Measurements from ENCODE around the gene FKBP1B. TPM values are rescaled to one million over a fixed set of nuclear protein-coding genes. Genes with fewer than 3 reads are reported as not detected.

FKBP1B gene
- total RNA-seq, 1 experiment from 2014 or later: 0.71 TPM

GRCh38 chr2:24065341-24065740 lies 15.8 kb downstream of the FKBP1B start:
- H3K4me2 ChIP-seq (ENCODE audit: low read depth, low read length, poor library complexity, severe bottlenecking): no peak overlapping the region
- H3K9ac ChIP-seq (ENCODE audit: low read length): no peak overlapping the region
- no peaks in the 10 kb centered on the region for H3K9me3 ChIP-seq (ENCODE audit: low read length)
- no peaks in the 10 kb centered on the region for H3K4me1 ChIP-seq (ENCODE audit: low read length)
- H3K27me3 ChIP-seq (ENCODE audit: low read length): no peaks in the 10 kb centered on the region
- H2AFZ ChIP-seq (ENCODE audit: low read length): no peak overlapping the region
- DNase-seq: no peak
- peaks cover 3% of the 10 kb centered on the region; the same call in 1 of the 2 replicates for H3K79me2 ChIP-seq (ENCODE audit: low read length)
- H3K4me3 ChIP-seq (ENCODE audit: low read length): no peak overlapping the region
- H3K27ac ChIP-seq (ENCODE audit: low read length): no peak overlapping the region
- peaks cover 14% of the 10 kb centered on the region; the same call in 1 of the 2 replicates for H3K36me3 ChIP-seq (ENCODE audit: insufficient read depth, low read length)
- H4K20me1 ChIP-seq (ENCODE audit: insufficient read depth, low read depth, low read length): peaks cover 6% of the 10 kb centered on the region; the same call in 1 of the 2 replicates
- H3K9me2 ChIP-seq (replicated peaks; ENCODE audit: insufficient read depth, low read length): no peaks in the 10 kb centered on the region

- H2AFZ ChIP-seq (ENCODE audit: low read length): no peak overlapping the region
- no peak overlapping the region for H3K4me2 ChIP-seq (ENCODE audit: low read depth, low read length, poor library complexity, severe bottlenecking)
- H4K20me1 ChIP-seq (ENCODE audit: insufficient read depth, low read depth, low read length): peaks cover 6% of the 10 kb centered on the region
- no peak for DNase-seq
- no peak overlapping the region for H3K4me3 ChIP-seq (ENCODE audit: low read length)
- peaks cover 16% of the 10 kb centered on the region for H3K4me1 ChIP-seq (ENCODE audit: low read length)
- H3K79me2 ChIP-seq (ENCODE audit: low read length): peaks cover 52% of the 10 kb centered on the region
- H3K27me3 ChIP-seq (ENCODE audit: low read length): no peaks in the 10 kb centered on the region
- H3K9ac ChIP-seq (ENCODE audit: low read length): no peak overlapping the region
- H3K27ac ChIP-seq (ENCODE audit: low read length): no peak overlapping the region
- no peaks in the 10 kb centered on the region for H3K9me2 ChIP-seq (replicated peaks; ENCODE audit: insufficient read depth, low read length)
- no peaks in the 10 kb centered on the region for H3K9me3 ChIP-seq (ENCODE audit: low read length)
- H3K36me3 ChIP-seq (ENCODE audit: insufficient read depth, low read length): peaks cover 23% of the 10 kb centered on the region; the same call in 1 of the 2 replicates
These were observed 22.7 kb downstream of the FKBP1B start for GRCh38 chr2:24072259-24072658.

- Histone ChIP-seq H3K36me3 (ENCODE audit: insufficient read depth, low read length) (peaks cover 16% of the 10 kb centered on the region; the same call in 1 of the 2 replicates), H4K20me1 (ENCODE audit: insufficient read depth, low read depth, low read length) (peaks cover 6% of the 10 kb centered on the region), H3K9me2 (replicated peaks; ENCODE audit: insufficient read depth, low read length) (no peaks in the 10 kb centered on the region), H3K79me2 (ENCODE audit: low read length) (peaks cover 52% of the 10 kb centered on the region), H3K9ac (ENCODE audit: low read length) (no peak overlapping the region), H3K27me3 (ENCODE audit: low read length) (no peaks in the 10 kb centered on the region), H3K4me1 (ENCODE audit: low read length) (peaks cover 26% of the 10 kb centered on the region), H3K4me2 (ENCODE audit: low read depth, low read length, poor library complexity, severe bottlenecking) (no peak overlapping the region), H2AFZ (ENCODE audit: low read length) (no peak overlapping the region), H3K9me3 (ENCODE audit: low read length) (no peaks in the 10 kb centered on the region), H3K27ac (ENCODE audit: low read length) (no peak overlapping the region), H3K4me3 (ENCODE audit: low read length) (no peak overlapping the region)
- DNase-seq: no peak
These were observed 24.3 kb downstream of the FKBP1B start for GRCh38 chr2:24073816-24074215.

- peaks cover 16% of the 10 kb centered on the region; the same call in 1 of the 2 replicates for H3K36me3 ChIP-seq (ENCODE audit: insufficient read depth, low read length)
- H3K79me2 ChIP-seq (ENCODE audit: low read length): peaks cover 49% of the 10 kb centered on the region
- H3K4me3 ChIP-seq (ENCODE audit: low read length): peak overlapping the region; percentile 95
- H3K27me3 ChIP-seq (ENCODE audit: low read length): no peaks in the 10 kb centered on the region
- H3K9me3 ChIP-seq (ENCODE audit: low read length): no peaks in the 10 kb centered on the region
- H4K20me1 ChIP-seq (ENCODE audit: insufficient read depth, low read depth, low read length): no peaks in the 10 kb centered on the region; the same call in 1 of the 2 replicates
- H3K27ac ChIP-seq (ENCODE audit: low read length): no peak overlapping the region; the same call in 1 of the 2 replicates
- no peak for DNase-seq
- peak overlapping the region; percentile 98 for H3K4me2 ChIP-seq (ENCODE audit: low read depth, low read length, poor library complexity, severe bottlenecking)
- no peak overlapping the region for H2AFZ ChIP-seq (ENCODE audit: low read length)
- H3K9me2 ChIP-seq (replicated peaks; ENCODE audit: insufficient read depth, low read length): no peaks in the 10 kb centered on the region
- peak overlapping the region; percentile 87 for H3K9ac ChIP-seq (ENCODE audit: low read length)
- H3K4me1 ChIP-seq (ENCODE audit: low read length): peaks cover 26% of the 10 kb centered on the region
These were observed 25.7 kb downstream of the FKBP1B start for GRCh38 chr2:24075259-24075658.

GRCh38 chr2:24075915-24076848 lies 26.6 kb downstream of the FKBP1B start, which contains the start of gene SF3B6:
Gene SF3B6, minus strand, starts transcription at chr2:24076326. Its CDS starts 97 bp downstream, at chr2:24076229.
- Histone ChIP-seq H3K27ac (ENCODE audit: low read length) (peak within 1 kb of the TSS; percentile 65), H3K9me2 (replicated peaks; ENCODE audit: insufficient read depth, low read length) (no peaks in the 10 kb centered on the region), H3K9me3 (ENCODE audit: low read length) (no peaks in the 10 kb centered on the region), H4K20me1 (ENCODE audit: insufficient read depth, low read depth, low read length) (no peaks in the 10 kb centered on the region; the same call in 1 of the 2 replicates), H3K4me2 (ENCODE audit: low read depth, low read length, poor library complexity, severe bottlenecking) (peak within 1 kb of the TSS; percentile 98), H3K36me3 (ENCODE audit: insufficient read depth, low read length) (peaks cover 16% of the 10 kb centered on the region; the same call in 1 of the 2 replicates), H3K4me3 (ENCODE audit: low read length) (peak within 1 kb of the TSS; percentile 95), H3K27me3 (ENCODE audit: low read length) (no peaks in the 10 kb centered on the region), H3K79me2 (ENCODE audit: low read length) (peaks cover 46% of the 10 kb centered on the region), H3K9ac (ENCODE audit: low read length) (peak within 1 kb of the TSS; percentile 87), H2AFZ (ENCODE audit: low read length) (0 out of 2 replicates have a peak within 1 kb of the TSS, but pooled peaks have one; percentile 26), H3K4me1 (ENCODE audit: low read length) (peaks cover 26% of the 10 kb centered on the region)
- DNase-seq: peak; percentile 100

GRCh38 chr2:24076849-24077534 lies 27.5 kb downstream of the FKBP1B start:
- Histone ChIP-seq H3K79me2 (ENCODE audit: low read length) (peaks cover 40% of the 10 kb centered on the region), H3K27me3 (ENCODE audit: low read length) (no peaks in the 10 kb centered on the region), H3K9me3 (ENCODE audit: low read length) (no peaks in the 10 kb centered on the region), H2AFZ (ENCODE audit: low read length) (0 out of 2 replicates have a peak overlapping the region, but pooled peaks have one; percentile 26), H3K4me2 (ENCODE audit: low read depth, low read length, poor library complexity, severe bottlenecking) (peak overlapping the region; percentile 69), H3K4me1 (ENCODE audit: low read length) (peaks cover 26% of the 10 kb centered on the region), H3K4me3 (ENCODE audit: low read length) (peak overlapping the region; percentile 95), H4K20me1 (ENCODE audit: insufficient read depth, low read depth, low read length) (no peaks in the 10 kb centered on the region; the same call in 1 of the 2 replicates), H3K36me3 (ENCODE audit: insufficient read depth, low read length) (peaks cover 16% of the 10 kb centered on the region; the same call in 1 of the 2 replicates), H3K9me2 (replicated peaks; ENCODE audit: insufficient read depth, low read length) (no peaks in the 10 kb centered on the region), H3K9ac (ENCODE audit: low read length) (peak overlapping the region; percentile 65), H3K27ac (ENCODE audit: low read length) (peak overlapping the region; percentile 50)
- DNase-seq: peak; percentile 68

- peak overlapping the region; percentile 69 for H3K4me2 ChIP-seq (ENCODE audit: low read depth, low read length, poor library complexity, severe bottlenecking)
- H4K20me1 ChIP-seq (ENCODE audit: insufficient read depth, low read depth, low read length): no peaks in the 10 kb centered on the region; the same call in 1 of the 2 replicates
- peaks cover 35% of the 10 kb centered on the region for H3K79me2 ChIP-seq (ENCODE audit: low read length)
- H3K27ac ChIP-seq (ENCODE audit: low read length): peak overlapping the region; percentile 50
- no peaks in the 10 kb centered on the region for H3K9me2 ChIP-seq (replicated peaks; ENCODE audit: insufficient read depth, low read length)
- H2AFZ ChIP-seq (ENCODE audit: low read length): 0 out of 2 replicates have a peak overlapping the region, but pooled peaks have one; percentile 26
- H3K9me3 ChIP-seq (ENCODE audit: low read length): no peaks in the 10 kb centered on the region
- H3K4me3 ChIP-seq (ENCODE audit: low read length): peak overlapping the region; percentile 95
- no peaks in the 10 kb centered on the region for H3K27me3 ChIP-seq (ENCODE audit: low read length)
- peaks cover 12% of the 10 kb centered on the region for H3K36me3 ChIP-seq (ENCODE audit: insufficient read depth, low read length)
- DNase-seq: no peak
- H3K4me1 ChIP-seq (ENCODE audit: low read length): peaks cover 26% of the 10 kb centered on the region
- peak overlapping the region; percentile 65 for H3K9ac ChIP-seq (ENCODE audit: low read length)
These were observed 28.0 kb downstream of the FKBP1B start for GRCh38 chr2:24077535-24077877.

Data from Karpas-422 (cell line).